BLaER1 (cell line): Measurements from ENCODE around the gene SLC7A10.

Experiments
- H3K27ac ChIP-seq: shearing (Covaris generic); formaldehyde crosslinking; 2 replicates; pipeline ENCODE4 v1.8.1; 2022
- H3K27me3 ChIP-seq: shearing (Covaris generic); formaldehyde crosslinking; 2 replicates; pipeline ENCODE4 v1.8.1; 2022
- H3K36me3 ChIP-seq: shearing (Covaris generic); formaldehyde crosslinking; 2 replicates; pipeline ENCODE4 v1.8.1; 2022
- H3K4me1 ChIP-seq: shearing (Covaris generic); formaldehyde crosslinking; 2 replicates; pipeline ENCODE4 v1.8.1; 2022
- H3K4me2 ChIP-seq: shearing (Covaris generic); formaldehyde crosslinking; 2 replicates; pipeline ENCODE4 v1.8.1; 2022
- H3K4me3 ChIP-seq: shearing (Covaris generic); formaldehyde crosslinking; 2 replicates; pipeline ENCODE4 v1.8.1; 2022
- H3K9ac ChIP-seq: shearing (Covaris generic); formaldehyde crosslinking; 2 replicates; pipeline ENCODE4 v1.8.1; 2022
- H3K9me3 ChIP-seq: shearing (Covaris generic); formaldehyde crosslinking; 2 replicates; pipeline ENCODE4 v1.8.1; 2022
- H4K20me1 ChIP-seq: shearing (Covaris generic); formaldehyde crosslinking; 2 replicates; pipeline ENCODE4 v1.8.1; 2022
- Cebpa-rat ChIP-seq: shearing (Covaris generic); IDR thresholded peaks from 2 replicates; pipeline ENCODE4 v1.8.1; 2022

Gene SLC7A10

GRCh38 chr19:33248553-33248953 is 22.9 kb upstream of the SLC7A10 start:
- Histone ChIP-seq H3K4me2 (no peak overlapping the region), H3K4me3 (no peak overlapping the region), H3K27me3 (no peaks in the 10 kb centered on the region), H3K9me3 (peaks cover 7% of the 10 kb centered on the region), H3K4me1 (peaks cover 12% of the 10 kb centered on the region), H3K36me3 (no peaks in the 10 kb centered on the region), H3K27ac (no peak overlapping the region), H4K20me1 (no peaks in the 10 kb centered on the region), H3K9ac (no peak overlapping the region)
- no peak for TF ChIP-seq Cebpa-rat

- Histone ChIP-seq H3K9me3 (peaks cover 7% of the 10 kb centered on the region), H3K4me2 (no peak overlapping the region), H3K27ac (no peak overlapping the region), H3K9ac (no peak overlapping the region), H3K27me3 (no peaks in the 10 kb centered on the region), H3K4me1 (peaks cover 12% of the 10 kb centered on the region), H3K4me3 (no peak overlapping the region), H4K20me1 (no peaks in the 10 kb centered on the region), H3K36me3 (no peaks in the 10 kb centered on the region)
- TF ChIP-seq Cebpa-rat = no peak
Measured at GRCh38 chr19:33248104-33248503, 22.5 kb upstream of the SLC7A10 start.

GRCh38 chr19:33247441-33247819 is 21.8 kb upstream of the SLC7A10 start:
- no peaks in the 10 kb centered on the region for H3K36me3 ChIP-seq
- peaks cover 12% of the 10 kb centered on the region for H3K4me1 ChIP-seq
- no peak overlapping the region for H3K4me3 ChIP-seq
- H3K9ac ChIP-seq = no peak overlapping the region
- H3K9me3 ChIP-seq = peaks cover 7% of the 10 kb centered on the region
- H4K20me1 ChIP-seq = no peaks in the 10 kb centered on the region
- no peak overlapping the region for H3K4me2 ChIP-seq
- TF ChIP-seq Cebpa-rat = no peak
- H3K27me3 ChIP-seq = no peaks in the 10 kb centered on the region
- H3K27ac ChIP-seq = no peak overlapping the region

- Histone ChIP-seq H3K9me3 (peaks cover 7% of the 10 kb centered on the region), H3K4me3 (no peak overlapping the region), H3K4me2 (no peak overlapping the region), H3K27ac (no peak overlapping the region), H4K20me1 (no peaks in the 10 kb centered on the region), H3K4me1 (peaks cover 12% of the 10 kb centered on the region), H3K36me3 (no peaks in the 10 kb centered on the region), H3K27me3 (no peaks in the 10 kb centered on the region), H3K9ac (no peak overlapping the region)
- TF ChIP-seq Cebpa-rat = no peak
Measured at GRCh38 chr19:33246709-33247440, 21.2 kb upstream of the SLC7A10 start.

GRCh38 chr19:33245948-33246708 is 20.5 kb upstream of the SLC7A10 start:
- Histone ChIP-seq H3K4me3 (no peak overlapping the region), H3K27ac (no peak overlapping the region), H3K9ac (no peak overlapping the region), H3K36me3 (no peaks in the 10 kb centered on the region), H4K20me1 (no peaks in the 10 kb centered on the region), H3K4me2 (no peak overlapping the region), H3K9me3 (peaks cover 7% of the 10 kb centered on the region), H3K4me1 (peaks cover 6% of the 10 kb centered on the region), H3K27me3 (no peaks in the 10 kb centered on the region)
- TF ChIP-seq Cebpa-rat = no peak

GRCh38 chr19:33242911-33243310 is 17.3 kb upstream of the SLC7A10 start:
- peaks cover 7% of the 10 kb centered on the region for H3K9me3 ChIP-seq
- H3K4me3 ChIP-seq = no peak overlapping the region
- no peaks in the 10 kb centered on the region for H4K20me1 ChIP-seq
- H3K4me2 ChIP-seq = no peak overlapping the region
- peaks cover 9% of the 10 kb centered on the region; the same call in 1 of the 2 replicates for H3K4me1 ChIP-seq
- H3K27ac ChIP-seq = no peak overlapping the region
- H3K9ac ChIP-seq = no peak overlapping the region
- H3K27me3 ChIP-seq = no peaks in the 10 kb centered on the region
- no peaks in the 10 kb centered on the region for H3K36me3 ChIP-seq
- no peak for TF ChIP-seq Cebpa-rat

- Histone ChIP-seq H3K4me3 (no peak overlapping the region), H3K9me3 (peaks cover 7% of the 10 kb centered on the region), H3K4me2 (no peak overlapping the region), H3K9ac (no peak overlapping the region), H3K27ac (no peak overlapping the region), H4K20me1 (no peaks in the 10 kb centered on the region), H3K27me3 (no peaks in the 10 kb centered on the region), H3K4me1 (peaks cover 9% of the 10 kb centered on the region; the same call in 1 of the 2 replicates), H3K36me3 (no peaks in the 10 kb centered on the region)
- no peak for TF ChIP-seq Cebpa-rat
Measured at GRCh38 chr19:33242131-33242530, 16.5 kb upstream of the SLC7A10 start.

- no peaks in the 10 kb centered on the region for H3K36me3 ChIP-seq
- no peak overlapping the region for H3K4me2 ChIP-seq
Measured at GRCh38 chr19:33241530-33242101, 16.0 kb upstream of the SLC7A10 start.

GRCh38 chr19:33241091-33241529 is 15.5 kb upstream of the SLC7A10 start:
- Histone ChIP-seq H3K4me1 (peaks cover 9% of the 10 kb centered on the region; the same call in 1 of the 2 replicates), H3K27ac (no peak overlapping the region), H3K4me3 (no peak overlapping the region), H3K9me3 (peaks cover 5% of the 10 kb centered on the region), H3K36me3 (no peaks in the 10 kb centered on the region), H3K9ac (0 out of 2 replicates have a peak overlapping the region, but pooled peaks have one; percentile 41), H3K27me3 (no peaks in the 10 kb centered on the region), H3K4me2 (no peak overlapping the region), H4K20me1 (no peaks in the 10 kb centered on the region)
- TF ChIP-seq Cebpa-rat = no peak

More at GRCh38 chr19:33241530-33242101, 16.0 kb upstream of the SLC7A10 start:
- peaks cover 9% of the 10 kb centered on the region; the same call in 1 of the 2 replicates for H3K4me1 ChIP-seq
- no peaks in the 10 kb centered on the region for H4K20me1 ChIP-seq
- H3K9me3 ChIP-seq = peaks cover 7% of the 10 kb centered on the region
- no peak overlapping the region for H3K4me3 ChIP-seq
- TF ChIP-seq Cebpa-rat = no peak
- no peak overlapping the region for H3K27ac ChIP-seq
- no peaks in the 10 kb centered on the region for H3K27me3 ChIP-seq
- no peak overlapping the region for H3K9ac ChIP-seq
